Mesothelial cell of epicardium (in vitro differentiated cells): ENCODE data around the gene ODF2L. TPM values are rescaled to one million over a fixed set of nuclear protein-coding genes. Genes with fewer than 3 reads are reported as not detected.

Source experiments
- DNase-seq, 2 experiments: peaks; one replicate each; pipeline ENCODE4 v3.0.0; 2021; ENCODE audit warnings: low spot score in 2 of 2; ENCODE audit not compliant: unreplicated experiment in 2 of 2
- H3K27ac Mint-ChIP-seq: 2 replicates; pipeline ENCODE4 v1.8.0; 2021; ENCODE audit warnings: mixed read lengths
- H3K27me3 Mint-ChIP-seq: 2 replicates; pipeline ENCODE4 v1.8.0; 2021; ENCODE audit warnings: low read depth, mixed read lengths
- H3K36me3 Mint-ChIP-seq: 2 replicates; pipeline ENCODE4 v1.8.0; 2021; ENCODE audit warnings: mixed read lengths
- H3K4me1 Mint-ChIP-seq: 2 replicates; pipeline ENCODE4 v1.8.0; 2021; ENCODE audit warnings: mixed read lengths
- H3K4me3 Mint-ChIP-seq: 2 replicates; pipeline ENCODE4 v1.8.0; 2021; ENCODE audit warnings: mild to moderate bottlenecking, moderate library complexity, mixed read lengths
- H3K9me3 Mint-ChIP-seq: 2 replicates; pipeline ENCODE4 v1.8.0; 2021; ENCODE audit warnings: mixed read lengths
- total RNA-seq: library from RNA; stranded (reverse); gene quantifications from 3 replicates; pipeline ENCODE4 v1.2.1, GENCODE V29; 2021
- TF ChIP-seq, protein P1 (sequence below): fragments of 200-600 bp; sonication (generic); IDR thresholded peaks from one replicate; pipeline ENCODE4 v1.5.0; 2021; ENCODE audit warnings: antibody characterized with exemption; ENCODE audit not compliant: unreplicated experiment

Gene ODF2L
- total RNA-seq, 1 donor from 2014 or later = 74.0 TPM

DNA sequence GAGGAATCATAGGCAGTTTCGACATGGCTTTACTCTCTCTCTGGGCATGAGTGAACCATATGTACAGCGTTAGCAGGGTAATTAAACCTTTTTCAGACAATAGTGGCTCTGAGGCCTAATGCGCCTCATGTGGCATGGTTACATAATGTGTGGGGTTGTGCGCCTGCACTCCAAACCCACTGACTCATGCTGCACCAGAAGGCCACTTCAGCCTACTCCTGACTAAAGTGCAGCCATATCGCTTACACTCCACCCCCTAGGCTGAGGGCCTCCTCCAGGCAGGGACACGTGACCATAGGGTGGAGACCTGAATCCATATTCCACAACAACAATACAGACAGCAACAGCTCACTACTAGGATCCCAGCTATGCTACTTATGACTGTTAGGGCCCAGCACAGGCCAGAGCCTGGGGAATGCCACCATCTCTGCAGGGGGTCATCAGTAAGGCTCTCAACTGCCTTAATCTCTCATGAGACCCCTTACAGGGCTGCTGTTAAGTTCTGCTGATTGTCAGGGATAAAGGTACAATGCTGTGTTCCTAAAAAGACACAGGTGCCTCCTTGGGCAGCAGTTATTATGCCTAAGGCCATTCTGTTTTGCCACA, 13.4 kb upstream of the ODF2L start:
- Mint-ChIP-seq H3K4me3 (no peak overlapping the region), H3K27me3 (peaks cover 13% of the 10 kb centered on the region), H3K27ac (no peak overlapping the region), H3K9me3 (no peaks in the 10 kb centered on the region), H3K4me1 (no peaks in the 10 kb centered on the region), H3K36me3 (no peaks in the 10 kb centered on the region)
- TF ChIP-seq, protein P1, sequence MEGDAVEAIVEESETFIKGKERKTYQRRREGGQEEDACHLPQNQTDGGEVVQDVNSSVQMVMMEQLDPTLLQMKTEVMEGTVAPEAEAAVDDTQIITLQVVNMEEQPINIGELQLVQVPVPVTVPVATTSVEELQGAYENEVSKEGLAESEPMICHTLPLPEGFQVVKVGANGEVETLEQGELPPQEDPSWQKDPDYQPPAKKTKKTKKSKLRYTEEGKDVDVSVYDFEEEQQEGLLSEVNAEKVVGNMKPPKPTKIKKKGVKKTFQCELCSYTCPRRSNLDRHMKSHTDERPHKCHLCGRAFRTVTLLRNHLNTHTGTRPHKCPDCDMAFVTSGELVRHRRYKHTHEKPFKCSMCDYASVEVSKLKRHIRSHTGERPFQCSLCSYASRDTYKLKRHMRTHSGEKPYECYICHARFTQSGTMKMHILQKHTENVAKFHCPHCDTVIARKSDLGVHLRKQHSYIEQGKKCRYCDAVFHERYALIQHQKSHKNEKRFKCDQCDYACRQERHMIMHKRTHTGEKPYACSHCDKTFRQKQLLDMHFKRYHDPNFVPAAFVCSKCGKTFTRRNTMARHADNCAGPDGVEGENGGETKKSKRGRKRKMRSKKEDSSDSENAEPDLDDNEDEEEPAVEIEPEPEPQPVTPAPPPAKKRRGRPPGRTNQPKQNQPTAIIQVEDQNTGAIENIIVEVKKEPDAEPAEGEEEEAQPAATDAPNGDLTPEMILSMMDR = no peak
- DNase-seq = no peak

- H3K4me1 Mint-ChIP-seq = peaks cover 30% of the 10 kb centered on the region
- peak overlapping the region; percentile 96 for H3K27ac Mint-ChIP-seq
- H3K36me3 Mint-ChIP-seq = peaks cover 7% of the 10 kb centered on the region
- peaks cover 7% of the 10 kb centered on the region for H3K9me3 Mint-ChIP-seq
- TF ChIP-seq, protein P1 = no peak
- peaks cover 20% of the 10 kb centered on the region for H3K27me3 Mint-ChIP-seq
- H3K4me3 Mint-ChIP-seq = peak overlapping the region; percentile 95
- DNase-seq = no peak
These were observed 371 bp upstream of the ODF2L start for GRCh38 chr1:86396498-86396890.

- peaks cover 17% of the 10 kb centered on the region for H3K9me3 Mint-ChIP-seq
- H3K36me3 Mint-ChIP-seq = peaks cover 19% of the 10 kb centered on the region
- TF ChIP-seq, protein P1 = no peak
- peak overlapping the region; percentile 95 for H3K4me3 Mint-ChIP-seq
- H3K27ac Mint-ChIP-seq = peak overlapping the region; percentile 64
- H3K27me3 Mint-ChIP-seq = peaks cover 8% of the 10 kb centered on the region
- H3K4me1 Mint-ChIP-seq = peaks cover 35% of the 10 kb centered on the region
- DNase-seq = no peak
These were observed 1.7 kb downstream of the ODF2L start for GRCh38 chr1:86394416-86394815.

DNA sequence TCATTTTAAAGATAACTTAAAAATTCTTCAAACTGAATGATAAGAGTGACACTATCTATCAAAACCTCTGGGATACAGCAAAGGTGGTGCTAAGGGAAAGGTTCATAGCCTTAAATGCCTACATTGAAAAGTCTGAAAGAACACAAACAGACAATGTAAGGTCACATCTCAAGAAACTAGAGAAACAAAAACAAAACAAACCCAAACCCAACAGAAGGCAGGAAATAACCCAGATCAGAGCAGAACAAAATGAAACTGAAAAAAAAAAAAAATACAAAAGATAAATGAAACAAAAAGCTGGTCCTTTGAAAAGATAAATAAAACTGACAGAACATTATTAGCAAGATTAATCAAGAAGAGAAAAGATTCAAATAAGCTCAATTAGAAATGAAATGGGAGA, 6.8 kb downstream of the ODF2L start:
- peaks cover 19% of the 10 kb centered on the region for H3K36me3 Mint-ChIP-seq
- TF ChIP-seq, protein P1 = no peak
- no peak for DNase-seq
- peaks cover 17% of the 10 kb centered on the region for H3K9me3 Mint-ChIP-seq
- no peaks in the 10 kb centered on the region for H3K27me3 Mint-ChIP-seq
- H3K27ac Mint-ChIP-seq = no peak overlapping the region
- no peak overlapping the region for H3K4me3 Mint-ChIP-seq
- peaks cover 17% of the 10 kb centered on the region for H3K4me1 Mint-ChIP-seq

DNA sequence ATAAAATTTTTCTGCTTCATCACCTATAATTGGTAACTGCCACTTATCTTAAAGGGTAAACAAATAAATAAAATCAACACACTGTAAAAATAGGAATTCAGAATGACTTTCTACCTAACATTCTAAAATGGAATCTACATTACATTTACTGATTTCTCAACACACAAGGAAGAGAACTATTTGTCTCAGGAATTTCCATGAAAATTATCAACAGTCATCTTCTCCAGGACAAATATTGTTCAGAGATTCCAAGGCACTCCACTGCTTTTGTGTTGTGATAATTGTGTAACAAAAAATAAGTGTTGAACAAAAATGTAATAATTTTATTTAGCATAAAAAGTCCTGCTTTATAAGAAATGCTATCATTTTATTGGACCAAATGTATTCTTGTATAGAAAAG, 7.3 kb downstream of the ODF2L start:
- H3K4me1 Mint-ChIP-seq = peaks cover 15% of the 10 kb centered on the region
- TF ChIP-seq, protein P1 = no peak
- DNase-seq = no peak
- H3K4me3 Mint-ChIP-seq = no peak overlapping the region
- peaks cover 19% of the 10 kb centered on the region for H3K36me3 Mint-ChIP-seq
- H3K27ac Mint-ChIP-seq = no peak overlapping the region
- peaks cover 17% of the 10 kb centered on the region for H3K9me3 Mint-ChIP-seq
- H3K27me3 Mint-ChIP-seq = no peaks in the 10 kb centered on the region
